Duodenal mucosa (tissue), 2 donors: Measurements from ENCODE around the gene ZNF792.
"Not testable (repeated sequence)": the region's sequence is repeated elsewhere in the genome, so short reads cannot be mapped to it uniquely, and the experiment has no call there.

Experiments
- H3K27ac ChIP-seq: one replicate; pipeline ENCODE4 v1.7.0; 2013; ENCODE audit warnings: low read depth, low read length
- H3K27me3 ChIP-seq, 2 donors: one replicate each; pipeline ENCODE4 v1.7.0; 2013; ENCODE audit warnings: low read length in 2 of 2, control low read depth in 1 of 2; ENCODE audit not compliant: insufficient read depth in 2 of 2, control insufficient read depth in 1 of 2
- H3K36me3 ChIP-seq, 2 donors: one replicate each; pipeline ENCODE4 v1.7.0; 2013; ENCODE audit warnings: low read length in 2 of 2, control low read depth in 1 of 2; ENCODE audit not compliant: insufficient read depth in 2 of 2, control insufficient read depth in 1 of 2
- H3K4me1 ChIP-seq, 2 donors: one replicate each; pipeline ENCODE4 v1.7.0; 2013; ENCODE audit warnings: low read length in 2 of 2, control low read depth in 1 of 2; ENCODE audit not compliant: insufficient read depth in 2 of 2, control insufficient read depth in 1 of 2
- H3K4me3 ChIP-seq, 2 donors: one replicate each; pipeline ENCODE4 v1.7.0; 2013; ENCODE audit warnings: low read length in 2 of 2, low read depth in 1 of 2
- H3K9ac ChIP-seq, 2 donors: one replicate each; pipeline ENCODE4 v1.7.0; 2013; ENCODE audit warnings: low read length in 2 of 2, low read depth in 1 of 2
- H3K9me3 ChIP-seq, 2 donors: one replicate each; pipeline ENCODE4 v1.7.0; 2013; ENCODE audit warnings: low read length in 2 of 2, control low read depth in 1 of 2; ENCODE audit not compliant: control insufficient read depth in 1 of 2

The ZNF792 gene

GRCh38 chr19:34972163-34972705 is 8.2 kb upstream of the ZNF792 start:
- Histone ChIP-seq H3K27ac (no peak overlapping the region), H3K9me3 (peaks cover 9 to 11% of the 10 kb centered on the region in 2 donors), H3K4me3 (no peak overlapping the region), H3K27me3 (no peaks in the 10 kb centered on the region), H3K36me3 (no peaks in the 10 kb centered on the region), H3K4me1 (peaks cover 11 to 13% of the 10 kb centered on the region in 2 donors), H3K9ac (no peak overlapping the region)

- H3K4me1 ChIP-seq: peaks cover 11 to 12% of the 10 kb centered on the region in 2 donors
- H3K36me3 ChIP-seq, H3K9me3 ChIP-seq, H3K27me3 ChIP-seq, H3K27ac ChIP-seq, H3K9ac ChIP-seq, H3K4me3 ChIP-seq: not testable (repeated sequence)
These were observed 6.3 kb upstream of the ZNF792 start for GRCh38 chr19:34970185-34970780.

GRCh38 chr19:34969721-34970120 is 5.7 kb upstream of the ZNF792 start:
- Histone ChIP-seq H3K36me3 (no peaks in the 10 kb centered on the region), H3K27ac (no peak overlapping the region), H3K9me3 (peaks cover 0 to 3% of the 10 kb centered on the region in 2 donors), H3K27me3 (no peaks in the 10 kb centered on the region), H3K4me1 (peaks cover 5 to 10% of the 10 kb centered on the region in 2 donors), H3K9ac (no peak overlapping the region), H3K4me3 (no peak overlapping the region)

- no peak overlapping the region for H3K9ac ChIP-seq
- H3K4me3 ChIP-seq: no peak overlapping the region
- H3K27ac ChIP-seq: no peak overlapping the region
- peaks cover 0 to 3% of the 10 kb centered on the region in 2 donors for H3K9me3 ChIP-seq
- H3K4me1 ChIP-seq: peaks cover 6 to 8% of the 10 kb centered on the region in 2 donors
- H3K27me3 ChIP-seq: no peaks in the 10 kb centered on the region
- no peaks in the 10 kb centered on the region for H3K36me3 ChIP-seq
These were observed 3.5 kb upstream of the ZNF792 start for GRCh38 chr19:34967551-34967950.

GRCh38 chr19:34965505-34965904 is 1.5 kb upstream of the ZNF792 start:
- H3K27ac ChIP-seq: not testable (repeated sequence)
- H3K9me3 ChIP-seq: peaks cover 16 to 17% of the 10 kb centered on the region in 2 donors

GRCh38 chr19:34964598-34964997 is 569 bp upstream of the ZNF792 start:
- Histone ChIP-seq H3K36me3 (peaks cover 13 to 19% of the 10 kb centered on the region in 2 donors), H3K4me3 (peak overlapping the region in 1 of 2 donors; percentile 86), H3K9ac (no peak overlapping the region)

More at GRCh38 chr19:34965505-34965904, 1.5 kb upstream of the ZNF792 start:
- not testable (repeated sequence) for H3K4me3 ChIP-seq, H3K36me3 ChIP-seq, H3K9ac ChIP-seq, H3K27me3 ChIP-seq
- peaks cover 14% of the 10 kb centered on the region in 2 donors for H3K4me1 ChIP-seq

GRCh38 chr19:34962687-34963572 is 1.1 kb downstream of the ZNF792 start:
- Histone ChIP-seq H3K4me3 (peak overlapping the region; percentile 76 to 86), H3K9ac (peak overlapping the region; percentile 52 to 79), H3K27ac (no peak overlapping the region), H3K9me3 (peaks cover 40 to 42% of the 10 kb centered on the region in 2 donors), H3K27me3 (no peaks in the 10 kb centered on the region), H3K4me1 (peaks cover 14% of the 10 kb centered on the region in 2 donors), H3K36me3 (peaks cover 30 to 36% of the 10 kb centered on the region in 2 donors)

More at GRCh38 chr19:34964598-34964997, 569 bp upstream of the ZNF792 start:
- Histone ChIP-seq H3K27ac (no peak overlapping the region), H3K4me1 (peaks cover 14% of the 10 kb centered on the region in 2 donors), H3K27me3 (no peaks in the 10 kb centered on the region), H3K9me3 (peaks cover 24 to 26% of the 10 kb centered on the region in 2 donors)

- Histone ChIP-seq H3K36me3 (peaks cover 39 to 45% of the 10 kb centered on the region in 2 donors), H3K27me3 (no peaks in the 10 kb centered on the region), H3K27ac (no peak overlapping the region), H3K4me1 (peaks cover 14% of the 10 kb centered on the region in 2 donors), H3K4me3 (peak overlapping the region; percentile 76 to 86), H3K9me3 (peaks cover 47 to 51% of the 10 kb centered on the region in 2 donors), H3K9ac (no peak overlapping the region)
These were observed 2.0 kb downstream of the ZNF792 start for GRCh38 chr19:34961775-34962686.

- Histone ChIP-seq H3K27ac (no peak overlapping the region), H3K4me1 (peaks cover 14% of the 10 kb centered on the region in 2 donors), H3K9me3 (peaks cover 52 to 61% of the 10 kb centered on the region in 2 donors), H3K4me3 (peak overlapping the region; percentile 14 to 76), H3K9ac (no peak overlapping the region), H3K27me3 (no peaks in the 10 kb centered on the region), H3K36me3 (peaks cover 45 to 52% of the 10 kb centered on the region in 2 donors)
These were observed 2.9 kb downstream of the ZNF792 start for GRCh38 chr19:34960940-34961679.
